IMR-90 (cell line): ENCODE measurements around the gene MCL1. TPM values are rescaled to one million over a fixed set of nuclear protein-coding genes. Genes with fewer than 3 reads are reported as not detected.

Experiments
- ATAC-seq: fragments of 200-7000 bp; cut with Tn5 transposase; 2 replicates; pipeline ENCODE4 v1.9.1; 2020; ENCODE audit warnings: low read depth, mild to moderate bottlenecking, moderate library complexity
- BruUV-seq: library from RNA; stranded (reverse); fragments of 400-500 nt; replicated peaks from 2 replicates; lab custom pipeline; 2021; lab: Mats Ljungman, UMichigan
- CTCF ChIA-PET: fragments of 300-600 bp; formaldehyde crosslinking; extraction: SDS; loops from one replicate; lab custom pipeline; 2021; ENCODE audit warnings: antibody characterized with exemption; lab: Yijun Ruan, JAX
- POLR2A ChIA-PET: fragments of 300-600 bp; sonication (Branson Sonifier 250); formaldehyde crosslinking; loops from one replicate; lab custom pipeline; 2022; ENCODE audit warnings: antibody characterized with exemption; ENCODE audit not compliant: unreplicated experiment; lab: Charles Lee
- DNase-seq: peaks from one replicate; pipeline ENCODE4 v3.0.0; 2013
- H2AFZ ChIP-seq: replicated peaks from 2 replicates; pipeline ENCODE3; 2013; ENCODE audit warnings: low read length, mild to moderate bottlenecking; ENCODE audit not compliant: poor library complexity
- H2AK5ac ChIP-seq: 2 replicates; pipeline ENCODE4 v1.6.1; 2013; ENCODE audit warnings: low read depth, low read length, inconsistent platforms
- H2AK9ac ChIP-seq: replicated peaks from 2 replicates; pipeline ENCODE3; 2013; ENCODE audit warnings: mild to moderate bottlenecking, low read depth, low read length, moderate library complexity; ENCODE audit not compliant: poor library complexity
- H2BK120ac ChIP-seq: 2 replicates; pipeline ENCODE4 v1.6.1; 2013; ENCODE audit warnings: low read depth, low read length, inconsistent platforms
- H2BK15ac ChIP-seq: 3 replicates; pipeline ENCODE4 v1.6.1; 2013; ENCODE audit warnings: low read depth, low read length, inconsistent platforms
- H2BK20ac ChIP-seq: 2 replicates; pipeline ENCODE4 v1.6.1; 2013; ENCODE audit warnings: low read depth, mild to moderate bottlenecking, inconsistent platforms, low read length, moderate library complexity
- H2BK5ac ChIP-seq: 2 replicates; pipeline ENCODE4 v1.6.1; 2013; ENCODE audit warnings: mild to moderate bottlenecking, low read depth, low read length, inconsistent platforms; ENCODE audit not compliant: poor library complexity, severe bottlenecking
- H3K14ac ChIP-seq: replicated peaks from 2 replicates; pipeline ENCODE4 v1.6.1; 2013; ENCODE audit warnings: low read depth, low read length, inconsistent platforms
- H3K18ac ChIP-seq: 2 replicates; pipeline ENCODE4 v1.6.1; 2013; ENCODE audit warnings: low read depth, low read length, control low read depth
- H3K23ac ChIP-seq: 2 replicates; pipeline ENCODE4 v1.6.1; 2013; ENCODE audit warnings: low read depth, low read length, inconsistent platforms
- H3K27ac ChIP-seq: 2 replicates; pipeline ENCODE4 v1.5.1; 2013; ENCODE audit warnings: mild to moderate bottlenecking, control low read depth, low read length; ENCODE audit not compliant: insufficient read depth
- H3K27me3 ChIP-seq: 2 replicates; pipeline ENCODE4 v1.6.1; 2013; ENCODE audit warnings: low read length; ENCODE audit not compliant: control insufficient read depth, insufficient read depth
- H3K36me3 ChIP-seq: 2 replicates; pipeline ENCODE4 v1.6.1; 2013; ENCODE audit warnings: low read length, mixed read lengths; ENCODE audit not compliant: control insufficient read depth, insufficient read depth
- H3K4ac ChIP-seq: 2 replicates; pipeline ENCODE4 v1.6.1; 2013; ENCODE audit warnings: low read depth, low read length, inconsistent platforms
- H3K4me1 ChIP-seq: 2 replicates; pipeline ENCODE4 v1.6.1; 2013; ENCODE audit warnings: low read length, mixed read lengths; ENCODE audit not compliant: control insufficient read depth, insufficient read depth
- H3K4me2 ChIP-seq: 2 replicates; pipeline ENCODE4 v1.6.1; 2013; ENCODE audit warnings: low read depth, mild to moderate bottlenecking, control low read depth, low read length, moderate library complexity
- H3K4me3 ChIP-seq: 2 replicates; pipeline ENCODE4 v1.5.1; 2013; ENCODE audit warnings: low read depth, mild to moderate bottlenecking, control low read depth, low read length, moderate library complexity; ENCODE audit not compliant: insufficient read depth
- H3K56ac ChIP-seq: 2 replicates; pipeline ENCODE4 v1.6.1; 2013; ENCODE audit warnings: low read length, inconsistent platforms; ENCODE audit not compliant: insufficient read depth; ENCODE audit errors: extremely low read depth
- H3K79me1 ChIP-seq, 2 experiments: 2 replicates each; pipeline ENCODE4 v1.6.1; 2013; ENCODE audit warnings: low read length in 2 of 2, inconsistent platforms in 1 of 2, low read depth in 1 of 2
- H3K9ac ChIP-seq: 2 replicates; pipeline ENCODE4 v1.6.1; 2013; ENCODE audit warnings: low read depth, low read length, control low read depth
- H3K9me1 ChIP-seq: 2 replicates; pipeline ENCODE4 v1.6.1; 2013; ENCODE audit warnings: low read length, inconsistent platforms; ENCODE audit not compliant: insufficient read depth
- H3K9me3 ChIP-seq: 2 replicates; pipeline ENCODE4 v1.6.1; 2013; ENCODE audit warnings: low read length; ENCODE audit not compliant: control insufficient read depth, insufficient read depth
- H4K20me1 ChIP-seq: 2 replicates; pipeline ENCODE4 v1.6.1; 2013; ENCODE audit warnings: low read length, inconsistent platforms; ENCODE audit not compliant: insufficient read depth
- H4K5ac ChIP-seq: 2 replicates; pipeline ENCODE4 v1.6.1; 2013; ENCODE audit warnings: mild to moderate bottlenecking, low read depth, low read length, control low read depth
- H4K8ac ChIP-seq, 2 experiments: 2 replicates each; pipeline ENCODE4 v1.6.1; 2013; ENCODE audit warnings: low read depth in 2 of 2, low read length in 2 of 2, control low read depth in 1 of 2, inconsistent platforms in 1 of 2
- H4K91ac ChIP-seq: 2 replicates; pipeline ENCODE4 v1.6.1; 2013; ENCODE audit warnings: low read depth, low read length, inconsistent platforms; ENCODE audit not compliant: insufficient read depth
- CEBPB ChIP-seq: IDR thresholded peaks from 2 replicates; pipeline ENCODE4 v1.6.1; 2012; ENCODE audit warnings: low read depth, low read length, improper control_type of control experiment
- MAFK ChIP-seq: IDR thresholded peaks from 2 replicates; pipeline ENCODE4 v1.6.1; 2012; ENCODE audit warnings: low read depth, low read length, improper control_type of control experiment
- MAZ ChIP-seq: IDR thresholded peaks from 2 replicates; pipeline ENCODE4 v1.6.1; 2012; ENCODE audit warnings: low read depth, mild to moderate bottlenecking, low read length, improper control_type of control experiment, moderate library complexity, borderline replicate concordance
- MXI1 ChIP-seq: IDR thresholded peaks from 2 replicates; pipeline ENCODE4 v1.6.1; 2012; ENCODE audit warnings: low read depth, mild to moderate bottlenecking, low read length, moderate library complexity, borderline replicate concordance
- POLR2A ChIP-seq: IDR thresholded peaks from 2 replicates; pipeline ENCODE4 v1.6.1; 2012; ENCODE audit warnings: mild to moderate bottlenecking, low read depth, low read length
- RCOR1 ChIP-seq: IDR thresholded peaks from 2 replicates; pipeline ENCODE4 v1.6.1; 2012; ENCODE audit warnings: mild to moderate bottlenecking, low read length, improper control_type of control experiment; ENCODE audit not compliant: insufficient replicate concordance
- RFX5 ChIP-seq: IDR thresholded peaks from 2 replicates; pipeline ENCODE4 v1.8.0; 2012; ENCODE audit warnings: low read depth, mild to moderate bottlenecking, low read length, moderate library complexity
- WGBS, 2 experiments: methylation state at CpG; one replicate each; pipeline versions ENCODE4 v1.1.5 to v1.1.7; 2013; ENCODE audit warnings: missing lambda C conversion rate in 2 of 2; ENCODE audit not compliant: insufficient read length in 1 of 2; ENCODE audit errors: extremely low coverage in 2 of 2; 5-methylcytosine and 5-hydroxymethylcytosine counted together
- dilution Hi-C: fragments of 300-500 bp; cut with HindIII; formaldehyde crosslinking; loops from one replicate; pipeline ENCODE4 v1.14.3; 2018; ENCODE audit warnings: low sequenced_read_pairs; ENCODE audit not compliant: unreplicated experiment
- in situ Hi-C: fragments of 300-500 bp; cut with MboI; formaldehyde crosslinking; loops from 3 replicates; pipeline ENCODE4 v1.14.3; 2019; ENCODE audit warnings: low sequenced_read_pairs, inconsistent platforms, mixed read lengths
- intact Hi-C: fragments of 100-400 bp; cut with micrococcal nuclease; formaldehyde crosslinking; loops from 2 replicates; pipeline ENCODE4 v1.10.0; 2022
- polyA plus RNA-seq, 3 experiments: library from polyadenylated mRNA; depleted of rRNA; stranded (reverse); fragments of >200 nt; gene quantifications; 2 replicates each; pipeline ENCODE4 v1.2.3, GENCODE V29; 2012; ENCODE audit warnings: low replicate concordance in 1 of 3
- total RNA-seq: library from RNA; depleted of rRNA; stranded (reverse); fragments of >200 nt; gene quantifications from 2 replicates; pipeline ENCODE4 v1.2.3, GENCODE V29; 2012

The MCL1 gene
- total and polyA plus RNA-seq, 2 of the 4 experiments (the other 2 are of a cell fraction): 79.5 to 142 TPM

GRCh38 chr1:150579945-150580642 lies 684 bp upstream of the MCL1 start:
- ATAC-seq (no peak; the same call in 1 of the 2 replicates), DNase-seq (no peak)
- Histone ChIP-seq H3K9me1 (peaks cover 3% of the 10 kb centered on the region; the same call in 1 of the 2 replicates), H4K5ac (peak overlapping the region; percentile 92), H3K27me3 (no peaks in the 10 kb centered on the region), H4K20me1 (peaks cover 43% of the 10 kb centered on the region), H3K27ac (peak overlapping the region; percentile 95), H3K4ac (peak overlapping the region; percentile 94), H2BK20ac (peak overlapping the region; percentile 47; the same call in 1 of the 2 replicates), H3K18ac (peak overlapping the region; percentile 93), H3K4me1 (peaks cover 5% of the 10 kb centered on the region), H2BK120ac (peak overlapping the region; percentile 88), H4K91ac (peak overlapping the region; percentile 95), H3K56ac (peak overlapping the region; percentile 99), H2BK15ac (peak overlapping the region; percentile 61), H3K23ac (peak overlapping the region; percentile 90), H3K4me3 (peak overlapping the region; percentile 56), H3K36me3 (peaks cover 28% of the 10 kb centered on the region), H2AFZ (peak overlapping the region; percentile 89), H3K4me2 (peak overlapping the region; percentile 94), H3K79me1 (peaks cover 11 to 16% of the 10 kb centered on the region in 2 experiments; a peak in 3 of 4 replicates), H2AK9ac (peak overlapping the region; percentile 1), H2BK5ac (peak overlapping the region; percentile 93), H3K9ac (peak overlapping the region; percentile 93), H3K14ac (peak overlapping the region; percentile 97), H3K9me3 (no peaks in the 10 kb centered on the region), H2AK5ac (peak overlapping the region; percentile 45), H4K8ac (peak overlapping the region; percentile 72 to 99)
- ChIA-PET POLR2A (interaction anchor here (0.6 to 1.6 kb wide), 12 partner anchors 9 to 328 kb away, joined by 3 to 24 read pairs (median 4); partner anchors contain the start of gene ENSA), CTCF (interaction anchor here (1.0 to 3.4 kb wide), 5 partner anchors 16 to 40 kb away, joined by 3 to 8 read pairs (median 5); no protein-coding TSS in a partner anchor)
- WGBS, 2 experiments: 90% methylated on average over 11 of the region's 15 CpGs; no CpG with 5 or more reads in 1 of the 2 experiments
- in situ Hi-C loops: loop anchor here (5.0 kb wide), 1 partner anchor 32 kb away; no protein-coding TSS in a partner anchor
- TF ChIP-seq MXI1 (no peak), RFX5 (no peak), RCOR1 (no peak), MAZ (no peak), CEBPB (no peak), POLR2A (no peak), MAFK (no peak)
- intact Hi-C loops: loop anchor here (2.0 kb wide), 2 partner anchors 31 to 233 kb away; no protein-coding TSS in a partner anchor
- dilution Hi-C loops: no loop called here
- TSS peak; percentile 90 for BruUV-seq
